Gastrocnemius medialis (tissue), 4 donors: ENCODE data around the gene ADGRD1. TPM values are rescaled to one million over a fixed set of nuclear protein-coding genes. Genes with fewer than 3 reads are reported as not detected.
A peak's percentile ranks its signal among the peaks of the same experiment; 100 is the strongest.

Experiments used
- ATAC-seq, 2 donors: fragments of 150-250 bp; one replicate each; pipeline ENCODE4 v1.9.1; 2016
- DNase-seq, 2 donors: peaks; one replicate each; pipeline ENCODE4 v3.0.0-alpha.2; 2019
- H3K27ac ChIP-seq, 4 donors: fragments of 200-600 bp; sonication (generic); 1 replicate in 1 of 4; 2 replicates in 3 of 4; pipeline ENCODE4 v1.5.1; 2016 to 2018; ENCODE audit warnings: mild to moderate bottlenecking in 2 of 4, moderate library complexity in 1 of 4
- H3K27me3 ChIP-seq, 3 donors: fragments of 200-600 bp; sonication (generic) in 2 of 3; 1 replicate in 1 of 3; 2 replicates in 2 of 3; pipeline versions ENCODE4 v1.5.1 to v1.6.0; 2016 to 2019; ENCODE audit warnings: mild to moderate bottlenecking in 1 of 3, moderate library complexity in 1 of 3
- H3K36me3 ChIP-seq, 2 donors: fragments of 200-600 bp; sonication (generic) in 1 of 2; one replicate each; pipeline ENCODE4 v1.5.1; 2017 to 2018
- H3K4me1 ChIP-seq, 2 donors: fragments of 200-600 bp; sonication (generic) in 1 of 2; one replicate each; pipeline ENCODE4 v1.5.1; 2016 to 2017; ENCODE audit warnings: mild to moderate bottlenecking in 2 of 2
- H3K4me3 ChIP-seq, 4 donors: fragments of 200-600 bp; sonication (generic) in 3 of 4; 1 replicate in 1 of 4; 2 replicates in 3 of 4; pipeline ENCODE4 v1.5.1; 2016 to 2019; ENCODE audit warnings: mild to moderate bottlenecking in 2 of 4
- H3K9me3 ChIP-seq, 3 donors: fragments of 200-600 bp; sonication (generic) in 2 of 3; 1 replicate in 1 of 3; 2 replicates in 2 of 3; pipeline ENCODE4 v1.5.1; 2016 to 2019
- CTCF ChIP-seq, 5 experiments: fragments of 450-650 bp in 3 of 5; fragments of 200-600 bp in 2 of 5; sonication (generic) in 2 of 5; IDR thresholded peaks in 4 of 5; conservative IDR thresholded peaks in 1 of 5; 1 replicate in 4 of 5; 2 replicates in 1 of 5; pipeline ENCODE4 v1.5.1; 2016 to 2019; ENCODE audit warnings: antibody characterized with exemption in 5 of 5, mild to moderate bottlenecking in 3 of 5, moderate library complexity in 3 of 5
- POLR2A ChIP-seq, 2 donors: fragments of 450-650 bp; IDR thresholded peaks; one replicate each; pipeline ENCODE4 v1.6.1; 2017; ENCODE audit warnings: antibody characterized with exemption in 2 of 2, mild to moderate bottlenecking in 2 of 2, moderate library complexity in 2 of 2
- in situ Hi-C, 4 donors: fragments of 200-750 bp; cut with MboI; loops; one replicate each; pipeline versions ENCODE4 v1.15.0 to v1.8.0; 2017; ENCODE audit warnings: low sequenced_read_pairs in 4 of 4
- intact Hi-C: fragments of 100-400 bp; cut with DNase I; formaldehyde crosslinking; loops from one replicate; pipeline ENCODE4 v1.15.1; 2023; ENCODE audit warnings: low total_unique reads
- total RNA-seq, 4 donors: library from RNA; depleted of rRNA; stranded (reverse); fragments of >200 nt; gene quantifications; one replicate each; pipeline versions ENCODE4 v1.1.0 to v1.2.3, GENCODE V29; 2016

ADGRD1 gene
- total RNA-seq, 4 donors from 2014 or later, result 5.3 to 9.6 (median 8.2) TPM

GRCh38 chr12:131133015-131133905 lies 179.6 kb downstream of the ADGRD1 start:
- H3K4me1 ChIP-seq, result peaks cover 5 to 6% of the 10 kb centered on the region in 2 donors
- intact Hi-C loops, result no loop called here
- ATAC-seq, result peak in 1 of 2 donors; percentile 43
- no peak overlapping the region for H3K4me3 ChIP-seq
- TF ChIP-seq POLR2A (IDR thresholded peaks at IDR 0.05), result no peak
- no peak for TF ChIP-seq CTCF (IDR thresholded peaks at IDR 0.05 in 4 of 5, conservative IDR thresholded peaks at IDR 0.05 in 1 of 5)
- no peaks in the 10 kb centered on the region for H3K9me3 ChIP-seq
- DNase-seq, result peak in 1 of 2 donors; percentile 51
- in situ Hi-C loops, result loop anchor here in 3 of 4 donors (10.0 to 25.0 kb wide), 2 partner anchors 218 to 221 kb away; no protein-coding TSS in a partner anchor
- no peaks in the 10 kb centered on the region for H3K36me3 ChIP-seq
- no peak overlapping the region for H3K27ac ChIP-seq
- H3K27me3 ChIP-seq, result no peaks in the 10 kb centered on the region

- intact Hi-C loops, result no loop called here
- no peaks in the 10 kb centered on the region for H3K27me3 ChIP-seq
- ATAC-seq, result no peak
Measured at GRCh38 chr12:131133994-131134393, 180.3 kb downstream of the ADGRD1 start.

GRCh38 chr12:131134523-131135310 lies 181.0 kb downstream of the ADGRD1 start:
- DNase-seq (no peak), ATAC-seq (no peak)
- H3K27me3 ChIP-seq, result no peaks in the 10 kb centered on the region
- intact Hi-C loops (no loop called here), in situ Hi-C loops (loop anchor here in 3 of 4 donors (10.0 to 25.0 kb wide), 2 partner anchors 220 to 222 kb away; no protein-coding TSS in a partner anchor)
- H3K4me3 ChIP-seq, result no peak overlapping the region
- H3K9me3 ChIP-seq, result no peaks in the 10 kb centered on the region
- TF ChIP-seq POLR2A (IDR thresholded peaks at IDR 0.05), result no peak
- no peak for TF ChIP-seq CTCF (IDR thresholded peaks at IDR 0.05 in 4 of 5, conservative IDR thresholded peaks at IDR 0.05 in 1 of 5)
- H3K27ac ChIP-seq, result no peak overlapping the region
- H3K36me3 ChIP-seq, result no peaks in the 10 kb centered on the region
- peaks cover 5 to 6% of the 10 kb centered on the region in 2 donors for H3K4me1 ChIP-seq

More at GRCh38 chr12:131133994-131134393, 180.3 kb downstream of the ADGRD1 start:
- in situ Hi-C loops, result loop anchor here in 3 of 4 donors (10.0 to 25.0 kb wide), 2 partner anchors 219 to 222 kb away; no protein-coding TSS in a partner anchor
- Histone ChIP-seq H3K27ac (no peak overlapping the region), H3K4me3 (no peak overlapping the region), H3K9me3 (no peaks in the 10 kb centered on the region), H3K4me1 (peaks cover 5 to 6% of the 10 kb centered on the region in 2 donors), H3K36me3 (no peaks in the 10 kb centered on the region)
- no peak for DNase-seq
- TF ChIP-seq POLR2A (IDR thresholded peaks at IDR 0.05) (no peak), CTCF (IDR thresholded peaks at IDR 0.05 in 4 of 5, conservative IDR thresholded peaks at IDR 0.05 in 1 of 5) (no peak)

- no peak for TF ChIP-seq CTCF (IDR thresholded peaks at IDR 0.05 in 4 of 5, conservative IDR thresholded peaks at IDR 0.05 in 1 of 5)
- no peak for TF ChIP-seq POLR2A (IDR thresholded peaks at IDR 0.05)
- no peak for DNase-seq
- no peaks in the 10 kb centered on the region for H3K36me3 ChIP-seq
- H3K4me1 ChIP-seq, result peaks cover 5 to 6% of the 10 kb centered on the region in 2 donors
- H3K4me3 ChIP-seq, result no peak overlapping the region
- in situ Hi-C loops, result loop anchor here in 3 of 4 donors (10.0 to 25.0 kb wide), 2 partner anchors 221 to 223 kb away; no protein-coding TSS in a partner anchor
- ATAC-seq, result no peak
- H3K27ac ChIP-seq, result no peak overlapping the region
- no peaks in the 10 kb centered on the region for H3K27me3 ChIP-seq
- no peaks in the 10 kb centered on the region for H3K9me3 ChIP-seq
- intact Hi-C loops, result no loop called here
Measured at GRCh38 chr12:131135311-131135785, 181.6 kb downstream of the ADGRD1 start.
